Sigmoid colon (tissue), 4 donors: ENCODE measurements around the gene IRAK1.

Experiments used
- EP300 ChIP-seq, 4 donors: sonication (generic); formaldehyde crosslinking; IDR thresholded peaks; one replicate each; pipeline ENCODE4 v1.6.1; 2017; ENCODE audit warnings: antibody characterized with exemption in 4 of 4
- TF ChIP-seq, protein P1 (sequence below), 4 experiments: fragments of 450-650 bp in 3 of 4; fragments of 200-600 bp in 1 of 4; IDR thresholded peaks; one replicate each; pipeline ENCODE4 v1.5.1; 2016 to 2019; ENCODE audit warnings: antibody characterized with exemption in 4 of 4, mild to moderate bottlenecking in 3 of 4, moderate library complexity in 2 of 4

DNA sequence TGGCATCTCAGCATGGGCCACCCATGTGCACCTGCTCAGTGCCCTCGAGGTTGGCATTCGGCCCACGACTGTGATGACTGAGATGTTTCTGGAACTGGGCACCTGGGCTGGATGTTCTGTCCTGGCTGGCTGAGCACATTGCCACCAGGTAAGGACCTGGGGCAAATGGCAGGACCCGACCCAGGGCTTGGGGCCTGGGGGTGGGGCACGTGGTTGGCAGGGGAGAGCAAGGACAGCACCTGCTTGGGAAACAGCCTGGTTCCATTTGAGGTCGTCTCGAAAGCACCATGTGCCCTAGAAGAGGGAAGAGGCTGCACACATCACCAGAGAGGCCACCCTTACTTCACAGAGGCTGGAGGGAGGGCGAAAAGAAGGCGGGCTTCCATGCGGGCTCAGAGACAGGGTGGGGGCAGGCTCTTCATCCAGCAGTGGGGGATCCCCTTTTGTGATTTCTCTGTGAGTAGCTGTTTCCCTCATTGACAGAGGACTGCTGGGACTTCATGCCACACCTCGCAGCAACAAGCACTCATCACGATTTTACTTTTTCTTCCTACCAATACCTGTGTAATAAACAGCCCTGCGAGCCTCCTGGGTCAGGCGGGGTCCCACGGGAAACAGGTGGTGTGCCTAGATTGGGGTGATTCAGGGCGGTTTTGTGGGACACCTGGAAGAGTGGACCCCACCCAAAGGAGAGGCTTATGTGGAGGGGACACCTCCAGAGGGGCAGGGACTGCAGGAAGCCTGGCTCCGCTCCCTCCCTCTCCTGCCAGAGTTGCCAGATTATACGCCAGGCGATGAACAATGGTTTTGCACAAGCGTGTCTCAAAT, 35.1 kb downstream of the IRAK1 start:
- TF ChIP-seq, protein P1, sequence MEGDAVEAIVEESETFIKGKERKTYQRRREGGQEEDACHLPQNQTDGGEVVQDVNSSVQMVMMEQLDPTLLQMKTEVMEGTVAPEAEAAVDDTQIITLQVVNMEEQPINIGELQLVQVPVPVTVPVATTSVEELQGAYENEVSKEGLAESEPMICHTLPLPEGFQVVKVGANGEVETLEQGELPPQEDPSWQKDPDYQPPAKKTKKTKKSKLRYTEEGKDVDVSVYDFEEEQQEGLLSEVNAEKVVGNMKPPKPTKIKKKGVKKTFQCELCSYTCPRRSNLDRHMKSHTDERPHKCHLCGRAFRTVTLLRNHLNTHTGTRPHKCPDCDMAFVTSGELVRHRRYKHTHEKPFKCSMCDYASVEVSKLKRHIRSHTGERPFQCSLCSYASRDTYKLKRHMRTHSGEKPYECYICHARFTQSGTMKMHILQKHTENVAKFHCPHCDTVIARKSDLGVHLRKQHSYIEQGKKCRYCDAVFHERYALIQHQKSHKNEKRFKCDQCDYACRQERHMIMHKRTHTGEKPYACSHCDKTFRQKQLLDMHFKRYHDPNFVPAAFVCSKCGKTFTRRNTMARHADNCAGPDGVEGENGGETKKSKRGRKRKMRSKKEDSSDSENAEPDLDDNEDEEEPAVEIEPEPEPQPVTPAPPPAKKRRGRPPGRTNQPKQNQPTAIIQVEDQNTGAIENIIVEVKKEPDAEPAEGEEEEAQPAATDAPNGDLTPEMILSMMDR (IDR thresholded peaks at IDR 0.05): no peak
- TF ChIP-seq EP300 (IDR thresholded peaks at IDR 0.05): no peak
